NCI-H2081 (cell line): ENCODE measurements around the gene MXRA7.
"Not testable (repeated sequence)": the region's sequence is repeated elsewhere in the genome, so short reads cannot be mapped to it uniquely, and the experiment has no call there.

ENCODE experiments used
- DNase-seq, 2 experiments: peaks; one replicate each; lab custom pipeline; 2025; lab: John Stamatoyannopoulos, UW

Gene MXRA7

GRCh38 chr17:76716146-76716838, 5.5 kb upstream of the MXRA7 start:
- DNase-seq = no peak

DNA sequence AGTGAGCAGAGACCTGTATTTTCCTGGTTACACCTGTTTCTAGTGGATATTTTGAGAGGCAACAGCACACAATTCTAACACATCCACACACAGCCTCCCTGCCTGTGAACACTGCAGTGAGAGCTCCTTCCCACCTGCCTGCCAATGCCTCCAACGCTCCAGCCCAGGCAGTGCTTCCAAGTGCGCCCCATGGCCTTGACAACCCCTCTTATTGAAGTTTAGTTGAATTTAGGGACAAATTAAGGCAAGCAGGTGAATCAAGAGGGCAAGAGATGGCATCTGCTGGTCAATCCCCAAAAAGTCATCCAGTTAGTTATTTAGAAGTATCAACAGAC, 4.7 kb upstream of the MXRA7 start:
- no peak for DNase-seq

GRCh38 chr17:76714822-76715495, 4.2 kb upstream of the MXRA7 start:
- DNase-seq = peak; percentile 56

DNA sequence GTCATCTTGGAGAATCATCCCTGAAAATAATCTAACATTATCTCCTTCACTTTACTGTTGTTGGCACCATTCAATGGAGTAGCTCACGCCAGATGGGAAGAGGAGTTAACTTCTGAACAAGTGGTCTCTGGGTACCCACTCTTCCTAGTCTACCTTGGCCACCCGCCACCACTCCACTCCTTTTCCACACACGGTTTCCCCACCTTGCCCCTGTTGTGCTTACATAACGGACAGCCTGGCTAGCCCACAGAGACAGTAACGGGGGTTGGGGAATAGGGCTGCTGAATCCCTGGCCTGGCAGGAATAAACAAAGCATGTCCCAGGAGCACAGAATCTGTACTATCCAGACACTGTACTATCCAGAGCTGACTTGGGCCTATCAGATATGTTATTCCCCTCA, 3.6 kb upstream of the MXRA7 start:
- no peak for DNase-seq

DNA sequence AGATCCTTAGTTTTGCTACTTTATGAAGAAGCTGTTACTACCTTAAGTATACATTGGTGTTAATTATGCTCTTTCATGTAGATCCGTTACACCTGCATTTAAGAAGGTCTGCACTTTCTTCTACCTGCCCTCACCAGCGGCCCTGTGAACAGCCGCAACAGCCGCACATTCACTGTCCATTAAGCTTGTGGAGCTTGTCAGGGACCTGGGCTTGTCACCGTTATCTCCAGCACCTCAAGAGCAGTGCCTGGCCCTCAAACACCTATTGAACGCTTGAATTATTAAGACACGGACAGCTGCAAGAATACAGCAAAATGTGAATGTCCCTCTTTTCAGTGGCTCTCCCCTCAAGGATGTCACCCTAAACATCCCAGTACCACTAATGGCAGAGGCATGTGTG, 3.0 kb upstream of the MXRA7 start:
- DNase-seq = no peak

GRCh38 chr17:76712321-76712720, 1.6 kb upstream of the MXRA7 start:
- DNase-seq = not testable (repeated sequence)

GRCh38 chr17:76709951-76710862, 558 bp downstream of the MXRA7 start:
- DNase-seq = not testable (repeated sequence)

GRCh38 chr17:76709077-76709950, 1.5 kb downstream of the MXRA7 start:
- DNase-seq = no peak

- no peak for DNase-seq
Observed at GRCh38 chr17:76707985-76708807, 2.6 kb downstream of the MXRA7 start.

DNA sequence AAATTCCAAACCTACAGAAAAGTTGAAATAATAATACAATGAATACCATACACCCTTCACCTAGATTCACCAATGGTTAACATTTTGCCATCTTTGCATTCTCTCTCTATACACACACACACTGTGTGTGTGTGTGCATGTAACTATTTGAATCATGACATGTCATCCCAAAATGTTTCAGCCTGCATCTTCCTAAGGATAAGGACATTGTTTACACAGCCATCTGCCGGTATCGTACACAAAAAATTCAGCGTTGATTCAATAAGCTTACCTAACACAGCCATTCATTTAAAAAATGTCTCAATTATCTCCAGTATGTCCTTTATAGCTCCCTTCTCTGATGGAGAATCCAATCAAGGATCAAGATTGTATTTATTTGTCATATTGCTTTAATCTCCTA, 3.9 kb downstream of the MXRA7 start:
- no peak for DNase-seq

DNA sequence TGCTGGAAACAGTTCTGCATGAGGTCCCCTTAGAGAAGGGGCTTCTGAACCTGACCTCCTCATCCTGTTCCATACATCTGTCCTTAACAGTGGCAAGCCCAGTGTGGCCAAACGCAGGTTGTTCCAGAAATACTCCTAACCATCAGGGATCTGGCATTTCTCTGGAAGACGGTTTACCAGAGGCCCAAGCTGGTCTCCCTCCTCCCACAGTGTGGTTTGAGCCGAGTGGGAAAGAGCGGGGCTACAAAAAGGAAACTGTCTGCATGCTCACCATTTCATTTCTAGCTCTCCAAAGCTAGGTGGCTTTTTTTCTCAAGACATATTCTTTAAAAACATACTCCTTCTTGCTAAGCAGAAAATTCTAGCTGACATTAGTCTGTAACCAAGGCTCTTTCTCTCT, 6.0 kb downstream of the MXRA7 start:
- DNase-seq = no peak

- no peak for DNase-seq
Observed at GRCh38 chr17:76702941-76703637, 7.7 kb downstream of the MXRA7 start.

GRCh38 chr17:76702076-76702475, 8.7 kb downstream of the MXRA7 start:
- no peak for DNase-seq

GRCh38 chr17:76701471-76701967, 9.2 kb downstream of the MXRA7 start:
- no peak for DNase-seq

GRCh38 chr17:76700617-76701470, 9.9 kb downstream of the MXRA7 start:
- DNase-seq = peak in 1 of 2 experiments; percentile 23

- no peak for DNase-seq
Observed at GRCh38 chr17:76700270-76700616, 10.5 kb downstream of the MXRA7 start.

GRCh38 chr17:76698466-76698977, 12.2 kb downstream of the MXRA7 start:
- DNase-seq = not testable (repeated sequence)

- no peak for DNase-seq
Observed at GRCh38 chr17:76697702-76698465, 12.9 kb downstream of the MXRA7 start.
